Prostate gland (tissue), 2 donors: ENCODE results near the gene CREBRF. TPM values are rescaled to one million over a fixed set of nuclear protein-coding genes. Genes with fewer than 3 reads are reported as not detected.
"Not testable (repeated sequence)": the region's sequence is repeated elsewhere in the genome, so short reads cannot be mapped to it uniquely, and the experiment has no call there.

Source experiments
- DNase-seq: peaks from one replicate; pipeline ENCODE4 v3.0.0-alpha.2; 2019; ENCODE audit warnings: low spot score
- H3K27ac ChIP-seq, 2 donors: fragments of 200-600 bp; sonication (generic); 2 replicates each; pipeline ENCODE4 v1.5.1; 2017 to 2019
- H3K27me3 ChIP-seq: fragments of 200-600 bp; sonication (generic); replicated peaks from 2 replicates; pipeline ENCODE4 v1.5.1; 2019; ENCODE audit not compliant: insufficient read depth
- H3K36me3 ChIP-seq, 2 donors: fragments of 200-600 bp; sonication (generic); 1 replicate in 1 of 2; 2 replicates in 1 of 2; pipeline versions ENCODE4 v1.5.1 to v1.8.1; 2017 to 2019
- H3K4me1 ChIP-seq: fragments of 200-600 bp; sonication (generic); replicated peaks from 2 replicates; pipeline ENCODE4 v1.5.1; 2019
- H3K4me3 ChIP-seq, 2 donors: fragments of 200-600 bp; sonication (generic); 2 replicates each; pipeline ENCODE4 v1.5.1; 2017 to 2019
- H3K9me3 ChIP-seq: fragments of 200-600 bp; sonication (generic); 2 replicates; pipeline ENCODE4 v1.5.1; 2017
- POLR2A ChIP-seq: fragments of 450-650 bp; IDR thresholded peaks from one replicate; pipeline ENCODE4 v1.6.1; 2016; ENCODE audit warnings: antibody characterized with exemption, mild to moderate bottlenecking
- POLR2AphosphoS5 ChIP-seq: sonication (generic); formaldehyde crosslinking; IDR thresholded peaks from one replicate; pipeline ENCODE4 v1.6.1; 2017; ENCODE audit warnings: antibody characterized with exemption
- WGBS: methylation state at CpG from one replicate; pipeline ENCODE4 v1.1.5; 2018; 5-methylcytosine and 5-hydroxymethylcytosine counted together
- intact Hi-C: fragments of 100-400 bp; cut with DNase I; formaldehyde crosslinking; loops from one replicate; pipeline ENCODE4 v1.14.2; 2022
- total RNA-seq, 2 donors: library from RNA; depleted of rRNA; stranded (reverse); fragments of >200 nt; gene quantifications; one replicate each; pipeline ENCODE4 v1.1.0, GENCODE V29; 2016
- TF ChIP-seq, protein P1 (sequence below), 4 experiments: fragments of 200-600 bp in 2 of 4; fragments of 450-650 bp in 2 of 4; sonication (generic) in 2 of 4; IDR thresholded peaks; 1 replicate in 3 of 4; 2 replicates in 1 of 4; pipeline ENCODE4 v1.5.1; 2016 to 2019; ENCODE audit warnings: antibody characterized with exemption in 4 of 4, mild to moderate bottlenecking in 2 of 4, moderate library complexity in 2 of 4

CREBRF gene
- total RNA-seq, 2 donors from 2014 or later: 21.5 to 52.3 TPM

DNA sequence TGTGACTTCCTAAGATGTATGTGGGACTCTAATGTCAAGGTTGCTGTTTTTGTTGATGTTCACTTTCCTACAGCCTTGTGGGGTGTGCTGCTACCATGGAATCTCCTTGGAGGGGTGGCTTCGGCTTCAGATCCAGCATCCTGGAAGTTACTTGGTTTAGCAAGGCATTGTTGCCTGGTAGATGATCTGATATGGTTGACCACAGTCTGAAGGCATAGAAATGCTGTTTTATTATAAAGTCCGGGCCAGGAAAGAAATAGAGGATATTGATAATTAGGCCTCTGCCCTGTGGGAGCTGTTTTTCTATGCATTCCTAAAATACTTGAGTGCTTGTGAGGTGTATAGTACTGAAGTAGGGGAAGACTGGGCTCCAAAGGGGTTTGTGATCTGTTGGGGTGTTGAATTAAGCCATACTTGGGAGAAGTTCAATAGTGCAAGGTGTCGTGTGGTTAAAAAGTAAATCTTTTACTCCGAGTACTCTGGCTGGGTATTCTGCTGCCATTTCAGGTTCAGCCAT lies 27.3 kb upstream of the CREBRF start:
- Histone ChIP-seq H3K9me3 (no peaks in the 10 kb centered on the region), H3K27ac (peak overlapping the region in 1 of 2 donors; percentile 17), H3K36me3 (no peaks in the 10 kb centered on the region), H3K4me3 (no peak overlapping the region), H3K27me3 (no peaks in the 10 kb centered on the region), H3K4me1 (peaks cover 6% of the 10 kb centered on the region)
- TF ChIP-seq, protein P1, sequence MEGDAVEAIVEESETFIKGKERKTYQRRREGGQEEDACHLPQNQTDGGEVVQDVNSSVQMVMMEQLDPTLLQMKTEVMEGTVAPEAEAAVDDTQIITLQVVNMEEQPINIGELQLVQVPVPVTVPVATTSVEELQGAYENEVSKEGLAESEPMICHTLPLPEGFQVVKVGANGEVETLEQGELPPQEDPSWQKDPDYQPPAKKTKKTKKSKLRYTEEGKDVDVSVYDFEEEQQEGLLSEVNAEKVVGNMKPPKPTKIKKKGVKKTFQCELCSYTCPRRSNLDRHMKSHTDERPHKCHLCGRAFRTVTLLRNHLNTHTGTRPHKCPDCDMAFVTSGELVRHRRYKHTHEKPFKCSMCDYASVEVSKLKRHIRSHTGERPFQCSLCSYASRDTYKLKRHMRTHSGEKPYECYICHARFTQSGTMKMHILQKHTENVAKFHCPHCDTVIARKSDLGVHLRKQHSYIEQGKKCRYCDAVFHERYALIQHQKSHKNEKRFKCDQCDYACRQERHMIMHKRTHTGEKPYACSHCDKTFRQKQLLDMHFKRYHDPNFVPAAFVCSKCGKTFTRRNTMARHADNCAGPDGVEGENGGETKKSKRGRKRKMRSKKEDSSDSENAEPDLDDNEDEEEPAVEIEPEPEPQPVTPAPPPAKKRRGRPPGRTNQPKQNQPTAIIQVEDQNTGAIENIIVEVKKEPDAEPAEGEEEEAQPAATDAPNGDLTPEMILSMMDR (IDR thresholded peaks at IDR 0.05): no peak
- TF ChIP-seq POLR2A (no peak), POLR2AphosphoS5 (no peak)
- intact Hi-C loops: no loop called here
- no peak for DNase-seq
- WGBS: 73% methylated on average over 4 of the region's 4 CpGs

DNA sequence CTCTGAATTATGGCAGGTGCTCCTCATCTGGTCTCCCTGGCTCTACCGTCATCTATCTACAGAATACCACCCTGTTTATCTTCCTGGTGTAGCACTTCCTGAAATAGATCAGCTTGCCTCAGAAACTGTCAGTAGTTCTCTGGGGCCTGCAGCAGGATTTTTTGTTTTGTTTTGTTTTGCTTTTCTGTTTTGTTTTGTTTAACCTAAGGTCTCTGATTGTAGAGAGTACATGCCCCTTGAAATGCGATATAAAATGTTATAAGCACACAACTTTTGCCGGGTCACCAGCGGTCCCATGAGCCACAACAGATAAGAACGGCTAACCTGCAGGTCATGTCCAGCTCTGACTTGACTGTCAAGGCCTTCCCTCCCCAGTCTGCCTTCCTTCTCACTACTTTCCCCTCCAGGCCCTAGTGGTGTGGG lies 26.6 kb upstream of the CREBRF start:
- DNase-seq: no peak

DNA sequence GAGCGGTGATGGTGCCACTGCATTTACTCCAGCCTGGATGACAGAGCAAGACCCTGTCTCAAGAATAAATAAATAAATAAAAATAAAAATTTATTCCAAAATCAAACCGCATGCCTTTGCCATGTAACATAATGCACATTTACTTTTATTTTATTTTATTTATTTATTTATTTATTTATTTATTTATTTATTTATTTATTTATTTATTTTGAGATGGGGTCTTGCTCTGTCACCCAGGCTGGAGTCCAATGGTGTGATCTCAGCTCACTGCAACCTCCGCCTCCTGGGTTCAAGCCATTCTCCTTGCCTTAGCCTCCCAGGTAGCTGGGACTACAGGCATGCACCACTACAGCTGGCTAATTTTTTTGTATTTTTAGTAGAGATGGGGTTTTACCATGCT lies 24.1 kb upstream of the CREBRF start:
- H3K27ac ChIP-seq, H3K27me3 ChIP-seq, H3K4me1 ChIP-seq, H3K4me3 ChIP-seq, H3K36me3 ChIP-seq, intact Hi-C loops, DNase-seq, H3K9me3 ChIP-seq: not testable (repeated sequence)
- 100% methylated on average over 3 of the region's 3 CpGs for WGBS

More for the DNA sequence above, 26.6 kb upstream of the CREBRF start:
- Histone ChIP-seq H3K9me3 (no peaks in the 10 kb centered on the region), H3K4me3 (no peak overlapping the region), H3K36me3 (no peaks in the 10 kb centered on the region), H3K27me3 (no peaks in the 10 kb centered on the region), H3K27ac (peak overlapping the region; percentile 5 to 17), H3K4me1 (peaks cover 6% of the 10 kb centered on the region)
- intact Hi-C loops: no loop called here
- 60% methylated on average over 5 of the region's 5 CpGs for WGBS
- TF ChIP-seq, protein P1 (IDR thresholded peaks at IDR 0.05): no peak
- TF ChIP-seq POLR2AphosphoS5 (no peak), POLR2A (no peak)

DNA sequence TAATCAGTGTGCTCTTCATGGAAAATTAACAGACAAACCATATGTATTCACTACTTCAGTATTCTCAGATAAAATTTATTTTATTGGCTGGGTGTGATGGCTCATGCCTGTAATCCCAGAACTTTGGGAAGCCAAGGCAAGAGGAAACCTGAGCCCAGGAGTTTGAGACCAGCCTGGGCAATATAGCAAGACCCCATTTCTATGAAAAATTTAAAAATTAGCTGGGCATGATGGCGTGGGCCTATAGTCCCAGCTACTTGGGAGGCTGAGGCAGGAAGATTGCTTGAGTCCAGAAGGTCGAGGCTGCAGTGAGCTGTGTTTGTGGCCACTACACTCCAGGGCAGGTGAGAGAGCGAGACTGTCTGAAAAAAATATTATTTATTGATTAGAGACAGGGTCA lies 23.4 kb upstream of the CREBRF start:
- H3K9me3 ChIP-seq: no peaks in the 10 kb centered on the region
- no peak overlapping the region for H3K4me3 ChIP-seq
- no peak overlapping the region for H3K27ac ChIP-seq
- DNase-seq: no peak
- TF ChIP-seq POLR2AphosphoS5: no peak
- TF ChIP-seq, protein P1 (IDR thresholded peaks at IDR 0.05): no peak
- no peak for TF ChIP-seq POLR2A
- H3K27me3 ChIP-seq: no peaks in the 10 kb centered on the region
- intact Hi-C loops: no loop called here
- H3K4me1 ChIP-seq: peaks cover 6% of the 10 kb centered on the region
- no peaks in the 10 kb centered on the region for H3K36me3 ChIP-seq
- WGBS: 97% methylated on average over 3 of the region's 3 CpGs

DNA sequence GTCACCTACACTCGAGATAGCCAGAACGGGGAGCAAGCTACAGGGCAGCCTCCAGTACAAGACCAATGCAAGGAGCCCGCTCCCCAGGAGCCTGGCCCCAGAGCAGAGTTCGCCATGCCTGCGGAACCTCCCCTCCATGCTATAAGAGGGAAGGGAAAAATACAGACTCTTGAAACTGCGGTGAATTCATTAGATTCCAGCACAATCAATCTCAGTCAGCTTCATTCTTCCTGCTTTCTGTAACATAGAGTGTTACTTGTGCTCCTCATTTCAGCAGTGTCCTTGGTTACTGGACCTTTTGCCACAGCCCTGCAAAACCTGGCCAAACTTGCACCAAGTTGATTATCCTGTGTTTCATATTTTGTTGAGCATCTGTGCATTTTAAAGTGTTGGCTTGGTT lies 22.2 kb upstream of the CREBRF start:
- TF ChIP-seq, protein P1 (IDR thresholded peaks at IDR 0.05): no peak
- no peak for TF ChIP-seq POLR2AphosphoS5
- no peak for TF ChIP-seq POLR2A
- Histone ChIP-seq H3K4me3 (no peak overlapping the region), H3K9me3 (no peaks in the 10 kb centered on the region), H3K27ac (no peak overlapping the region), H3K36me3 (no peaks in the 10 kb centered on the region), H3K27me3 (no peaks in the 10 kb centered on the region), H3K4me1 (no peaks in the 10 kb centered on the region)
- 86% methylated on average over 6 of the region's 6 CpGs for WGBS
- no peak for DNase-seq
- intact Hi-C loops: no loop called here
